Suprapubic skin (tissue), 4 donors: ENCODE data around the gene ARHGAP35.

Experiments used
- CTCF ChIP-seq, 2 donors: fragments of 200-600 bp in 1 of 2; fragments of 450-650 bp in 1 of 2; sonication (generic) in 1 of 2; IDR thresholded peaks; one replicate each; pipeline ENCODE4 v1.5.1; 2016 to 2019; ENCODE audit warnings: antibody characterized with exemption in 2 of 2, mild to moderate bottlenecking in 1 of 2, moderate library complexity in 1 of 2
- POLR2A ChIP-seq, 2 donors: fragments of 450-650 bp; IDR thresholded peaks; one replicate each; pipeline ENCODE4 v1.6.1; 2017; ENCODE audit warnings: antibody characterized with exemption in 2 of 2, mild to moderate bottlenecking in 2 of 2, moderate library complexity in 2 of 2
- POLR2AphosphoS5 ChIP-seq, 3 donors: sonication (generic); formaldehyde crosslinking; IDR thresholded peaks; one replicate each; pipeline ENCODE4 v1.6.1; 2017; ENCODE audit warnings: antibody characterized with exemption in 3 of 3

- TF ChIP-seq POLR2A (IDR thresholded peaks at IDR 0.05): no peak
- TF ChIP-seq CTCF (IDR thresholded peaks at IDR 0.05): no peak
- TF ChIP-seq POLR2AphosphoS5 (IDR thresholded peaks at IDR 0.05): no peak
Observed at GRCh38 chr19:46903458-46903857, 42.7 kb downstream of the ARHGAP35 start.
